Measurements from ENCODE around the gene PDC. TPM values are rescaled to one million over a fixed set of nuclear protein-coding genes. Genes with fewer than 3 reads are reported as not detected.
A peak's percentile ranks its signal among the peaks of the same experiment; 100 is the strongest.

Gene PDC
- total RNA-seq, 1 donor, result not detected

GRCh38 chr1:186496171-186496851, 35.4 kb upstream of the PDC start:
- Histone ChIP-seq H2AFZ (ENCODE audit: low read length) (no peak overlapping the region), H3K4me3 (ENCODE audit: insufficient read depth, low read length) (no peak overlapping the region), H4K20me1 (ENCODE audit: insufficient read depth, low read length) (no peaks in the 10 kb centered on the region), H3K4me2 (ENCODE audit: insufficient read depth, low read length) (no peak overlapping the region), H3K4me1 (ENCODE audit: insufficient read depth, low read length) (peaks cover 27% of the 10 kb centered on the region), H3K79me2 (ENCODE audit: insufficient read depth, low read length) (no peaks in the 10 kb centered on the region), H3K36me3 (ENCODE audit: insufficient read depth, low read length) (no peaks in the 10 kb centered on the region), H3K27ac (ENCODE audit: low read depth, low read length) (no peak overlapping the region), H3K27me3 (ENCODE audit: insufficient read depth, low read length) (no peaks in the 10 kb centered on the region), H3K9me3 (ENCODE audit: low read depth, low read length) (no peaks in the 10 kb centered on the region)
- DNase-seq (ENCODE audit: insufficient read length, low spot score, missing footprints), result no peak
- no peak for TF ChIP-seq CTCF (IDR thresholded peaks at IDR 0.05; ENCODE audit: extremely low read depth, low read depth, low read length)

GRCh38 chr1:186494832-186495271, 33.9 kb upstream of the PDC start:
- no peak overlapping the region for H3K27ac ChIP-seq (ENCODE audit: low read depth, low read length)
- H3K4me1 ChIP-seq (ENCODE audit: insufficient read depth, low read length), result peaks cover 27% of the 10 kb centered on the region
- TF ChIP-seq CTCF (IDR thresholded peaks at IDR 0.05; ENCODE audit: extremely low read depth, low read depth, low read length), result no peak
- H3K36me3 ChIP-seq (ENCODE audit: insufficient read depth, low read length), result no peaks in the 10 kb centered on the region
- no peak for DNase-seq (ENCODE audit: insufficient read length, low spot score, missing footprints)
- H4K20me1 ChIP-seq (ENCODE audit: insufficient read depth, low read length), result no peaks in the 10 kb centered on the region
- no peak overlapping the region for H3K4me2 ChIP-seq (ENCODE audit: insufficient read depth, low read length)
- H3K79me2 ChIP-seq (ENCODE audit: insufficient read depth, low read length), result no peaks in the 10 kb centered on the region
- H2AFZ ChIP-seq (ENCODE audit: low read length), result no peak overlapping the region
- no peak overlapping the region for H3K4me3 ChIP-seq (ENCODE audit: insufficient read depth, low read length)
- H3K9me3 ChIP-seq (ENCODE audit: low read depth, low read length), result no peaks in the 10 kb centered on the region
- no peaks in the 10 kb centered on the region for H3K27me3 ChIP-seq (ENCODE audit: insufficient read depth, low read length)

GRCh38 chr1:186492531-186493291, 31.8 kb upstream of the PDC start:
- H3K9me3 ChIP-seq (ENCODE audit: low read depth, low read length), result no peaks in the 10 kb centered on the region
- no peaks in the 10 kb centered on the region for H3K79me2 ChIP-seq (ENCODE audit: insufficient read depth, low read length)
- peaks cover 10% of the 10 kb centered on the region for H3K4me1 ChIP-seq (ENCODE audit: insufficient read depth, low read length)
- no peak overlapping the region for H2AFZ ChIP-seq (ENCODE audit: low read length)
- H3K4me2 ChIP-seq (ENCODE audit: insufficient read depth, low read length), result peak overlapping the region; percentile 53
- H3K4me3 ChIP-seq (ENCODE audit: insufficient read depth, low read length), result no peak overlapping the region
- no peaks in the 10 kb centered on the region for H4K20me1 ChIP-seq (ENCODE audit: insufficient read depth, low read length)
- no peaks in the 10 kb centered on the region for H3K36me3 ChIP-seq (ENCODE audit: insufficient read depth, low read length)
- no peak for TF ChIP-seq CTCF (IDR thresholded peaks at IDR 0.05; ENCODE audit: extremely low read depth, low read depth, low read length)
- H3K27me3 ChIP-seq (ENCODE audit: insufficient read depth, low read length), result no peaks in the 10 kb centered on the region
- H3K27ac ChIP-seq (ENCODE audit: low read depth, low read length), result peak overlapping the region; percentile 73
- DNase-seq (ENCODE audit: insufficient read length, low spot score, missing footprints), result no peak

- H4K20me1 ChIP-seq (ENCODE audit: insufficient read depth, low read length), result no peaks in the 10 kb centered on the region
- H3K4me1 ChIP-seq (ENCODE audit: insufficient read depth, low read length), result peaks cover 14% of the 10 kb centered on the region
- TF ChIP-seq CTCF (IDR thresholded peaks at IDR 0.05; ENCODE audit: extremely low read depth, low read depth, low read length), result no peak
- H3K79me2 ChIP-seq (ENCODE audit: insufficient read depth, low read length), result no peaks in the 10 kb centered on the region
- no peaks in the 10 kb centered on the region for H3K9me3 ChIP-seq (ENCODE audit: low read depth, low read length)
- no peak overlapping the region for H3K4me2 ChIP-seq (ENCODE audit: insufficient read depth, low read length)
- H3K27ac ChIP-seq (ENCODE audit: low read depth, low read length), result no peak overlapping the region
- no peak overlapping the region for H2AFZ ChIP-seq (ENCODE audit: low read length)
- no peaks in the 10 kb centered on the region for H3K36me3 ChIP-seq (ENCODE audit: insufficient read depth, low read length)
- no peaks in the 10 kb centered on the region for H3K27me3 ChIP-seq (ENCODE audit: insufficient read depth, low read length)
- H3K4me3 ChIP-seq (ENCODE audit: insufficient read depth, low read length), result no peak overlapping the region
- DNase-seq (ENCODE audit: insufficient read length, low spot score, missing footprints), result no peak
These were observed 30.4 kb upstream of the PDC start for GRCh38 chr1:186491336-186491735.

Data from osteoblast (primary cell).